Epidermal melanocyte (primary cell): ENCODE measurements around the gene LACC1.

Experiments
- DNase-seq: peaks from one replicate; pipeline ENCODE4 v3.0.0; 2011; ENCODE audit warnings: low spot score; ENCODE audit not compliant: insufficient read length

LACC1 gene

DNA sequence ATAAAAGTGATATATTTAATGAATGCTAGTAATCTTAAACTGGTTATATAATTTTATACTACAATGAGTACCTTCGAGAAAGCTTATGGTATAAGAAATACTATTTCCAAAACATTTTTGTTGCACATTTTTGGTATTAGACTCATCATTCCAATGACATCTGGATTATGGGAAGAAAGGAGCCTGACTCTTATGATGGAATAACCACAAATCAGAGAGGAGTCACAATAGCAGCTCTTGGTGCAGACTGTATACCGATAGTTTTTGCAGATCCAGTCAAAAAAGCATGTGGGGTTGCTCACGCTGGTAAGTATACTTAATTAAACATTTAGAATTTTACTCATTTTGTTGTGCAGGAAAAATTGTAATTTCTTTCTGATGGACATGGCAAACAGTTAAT, 3.9 kb downstream of the LACC1 start:
- no peak for DNase-seq

DNA sequence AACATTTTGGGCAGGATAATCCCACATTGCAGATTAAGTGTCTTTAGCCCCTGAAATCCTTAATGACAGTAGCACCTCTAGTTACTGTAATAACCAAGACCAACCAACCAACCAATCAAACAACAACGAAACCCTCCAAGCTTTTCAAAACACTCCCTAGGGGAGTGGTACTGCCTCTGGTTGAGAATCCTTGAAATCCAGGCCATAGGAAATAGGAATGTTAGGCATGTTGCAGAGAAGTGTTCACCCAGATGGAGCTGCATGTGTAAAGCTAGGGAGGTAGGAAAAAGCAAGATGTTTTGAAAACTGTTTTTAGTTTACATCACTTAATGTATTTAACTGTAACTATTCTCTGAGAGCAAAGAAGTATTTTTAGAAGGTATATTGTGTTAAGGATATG, 4.5 kb downstream of the LACC1 start:
- no peak for DNase-seq

DNA sequence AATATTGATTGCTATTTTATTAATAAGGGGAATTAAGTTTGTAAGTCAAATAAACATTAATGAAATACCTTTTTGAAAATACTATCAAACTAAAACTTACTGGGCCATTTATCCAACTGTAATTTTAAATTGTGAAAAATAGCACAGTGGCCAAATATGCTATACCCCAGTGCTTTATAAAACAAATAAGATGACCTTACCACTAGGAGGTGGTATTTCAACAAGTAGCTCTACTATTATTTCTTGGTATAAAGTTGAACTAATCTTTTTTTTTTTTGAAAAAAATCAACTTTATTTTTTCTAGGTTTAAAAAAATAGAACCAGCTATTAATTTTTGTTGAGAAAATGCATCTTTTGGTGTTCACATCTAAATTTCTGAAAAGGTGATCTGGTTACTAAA, 14.7 kb downstream of the LACC1 start:
- DNase-seq: no peak

DNA sequence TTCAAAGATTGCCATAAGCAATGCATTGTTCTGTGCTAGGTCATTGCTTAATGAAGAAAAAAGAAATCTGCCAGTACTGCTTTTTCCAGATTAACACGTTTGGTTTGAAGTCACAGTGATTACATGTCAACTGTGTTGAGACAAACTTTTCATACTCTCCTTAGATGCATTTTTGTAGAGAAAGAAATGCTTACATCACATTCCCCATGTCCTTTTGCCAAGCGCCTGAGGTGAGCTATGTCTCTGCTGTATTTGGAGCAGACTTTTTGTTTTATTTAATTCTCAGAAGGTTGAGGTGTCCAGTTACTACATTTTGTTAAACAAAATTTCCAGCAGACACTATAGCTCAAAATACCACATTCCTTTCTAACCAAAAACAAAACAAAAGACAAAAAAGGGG, 16.2 kb downstream of the LACC1 start:
- DNase-seq: no peak

DNA sequence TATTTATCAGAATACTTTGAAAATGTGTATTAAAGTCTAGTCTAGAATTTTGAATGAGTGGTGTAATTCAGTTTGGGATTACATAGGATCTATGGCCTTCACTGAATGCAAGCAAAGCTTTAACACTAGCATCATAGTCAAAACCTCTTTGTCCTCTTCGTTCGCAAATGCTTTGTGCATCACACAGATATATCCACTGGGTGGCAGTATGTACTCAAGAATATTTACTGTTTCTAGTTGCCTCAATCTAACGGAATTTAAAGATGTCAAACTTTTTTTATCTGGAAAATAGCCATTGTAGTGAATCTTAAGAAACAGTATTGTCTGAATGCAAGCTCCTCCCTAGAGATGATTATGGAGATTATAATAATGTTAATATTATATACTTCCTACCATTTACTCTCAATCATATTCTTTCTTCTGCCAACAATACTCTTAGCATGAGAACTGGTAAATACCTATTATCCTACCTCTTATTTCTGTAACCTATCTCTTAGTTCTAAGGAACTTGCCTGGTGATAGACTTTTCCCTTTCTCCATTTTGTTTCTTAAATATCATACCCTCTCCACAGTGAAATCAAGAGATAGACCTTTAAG, 25.8 kb downstream of the LACC1 start:
- peak; percentile 74 for DNase-seq

DNA sequence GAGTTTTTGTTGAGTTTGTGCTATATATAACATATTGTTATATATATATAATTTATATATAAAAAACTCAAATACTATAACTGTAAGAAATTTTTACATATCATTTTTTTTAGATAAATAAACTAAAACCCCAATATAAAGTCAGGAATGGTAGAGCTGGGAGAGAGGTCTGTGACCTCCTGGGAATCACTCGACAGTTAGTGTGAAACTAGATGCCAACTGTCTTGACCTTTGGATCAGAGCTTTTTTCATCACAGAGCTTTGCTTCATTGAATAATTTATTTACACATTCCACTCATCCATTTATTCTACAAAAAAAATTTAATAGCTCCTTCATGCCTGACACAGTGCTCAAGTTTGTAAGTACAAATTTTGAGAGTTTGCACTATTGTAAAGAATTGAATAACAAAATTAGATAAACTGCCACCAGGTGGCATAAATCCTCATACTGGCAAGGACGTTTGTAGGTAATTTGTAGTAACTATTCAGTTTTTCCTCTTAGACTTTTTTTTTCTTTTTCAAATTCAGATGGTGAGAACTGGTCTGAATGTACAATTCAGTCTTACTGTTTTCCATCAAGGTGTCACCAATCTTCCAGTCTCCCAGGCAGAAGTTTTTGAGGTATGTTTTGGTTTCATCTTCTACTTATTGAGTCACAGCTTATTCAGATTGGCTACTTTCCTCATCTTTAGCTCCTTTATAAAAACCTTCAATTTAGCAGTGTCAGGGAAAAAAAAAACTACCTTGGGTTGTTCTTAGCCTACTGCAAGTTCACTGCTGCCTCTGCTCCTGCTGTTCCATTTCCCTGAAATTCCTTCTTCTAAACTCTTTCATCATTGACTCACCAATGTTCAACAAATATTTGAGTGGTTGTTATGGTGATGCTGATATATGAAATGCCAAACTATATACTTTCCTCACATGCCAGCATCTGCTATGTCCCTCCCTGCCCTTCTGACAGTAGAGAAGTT, 28.7 kb downstream of the LACC1 start:
- no peak for DNase-seq

DNA sequence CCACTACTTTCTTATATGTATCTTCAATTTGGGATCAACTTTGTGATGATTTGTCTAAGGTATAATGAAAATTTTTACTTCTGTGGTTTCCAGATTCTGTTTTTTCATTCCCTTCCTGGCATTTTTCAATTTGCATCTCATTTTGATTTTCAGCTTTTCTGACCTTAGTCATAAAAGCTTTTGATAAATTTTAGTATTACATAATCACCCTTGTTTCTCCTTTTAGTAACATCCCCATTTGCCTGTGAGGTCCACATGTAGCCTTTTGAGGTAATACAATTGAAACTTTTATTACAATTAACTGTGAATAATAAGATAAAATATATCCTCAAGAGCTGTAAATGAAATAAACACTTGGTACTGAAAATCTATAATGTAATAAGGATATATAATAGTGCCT, 31.2 kb downstream of the LACC1 start:
- DNase-seq: no peak

DNA sequence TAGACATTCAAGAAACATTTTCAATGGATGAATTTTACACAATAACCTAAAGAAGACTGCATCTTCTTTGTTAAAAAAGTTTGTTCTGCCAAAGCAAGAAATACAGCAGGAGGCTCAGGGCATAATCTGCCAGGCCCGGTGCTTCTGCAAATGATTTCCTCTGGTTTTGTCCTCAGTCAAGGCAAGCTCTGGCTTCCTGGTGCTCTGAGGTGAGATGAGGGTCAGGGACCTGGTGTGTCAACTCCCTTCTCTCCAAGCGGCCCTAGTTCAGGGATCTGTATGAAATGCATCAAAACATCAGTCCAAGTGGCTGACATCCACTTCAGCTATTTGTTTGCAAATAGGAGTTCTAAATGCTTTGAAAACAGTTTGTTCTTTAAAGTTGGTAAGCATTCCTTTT, 31.6 kb downstream of the LACC1 start:
- no peak for DNase-seq

DNA sequence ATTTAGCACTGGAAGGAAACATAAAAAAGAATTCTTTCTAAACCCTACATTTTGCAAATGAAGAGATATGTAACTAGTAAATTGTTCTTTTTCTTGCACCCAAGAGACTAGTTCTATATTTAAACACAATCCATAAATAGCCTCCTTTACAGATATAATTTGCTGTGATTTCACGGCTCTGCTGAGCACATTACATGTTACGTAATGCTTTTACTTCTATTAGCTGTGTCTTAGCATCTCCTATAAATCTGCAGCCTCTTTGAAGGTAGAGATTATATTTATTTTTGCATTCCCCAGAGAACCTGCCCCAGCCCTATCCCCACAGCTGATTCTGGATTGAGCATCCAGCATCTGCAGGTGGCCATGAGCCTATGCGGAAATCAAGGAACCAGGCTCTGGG, 32.2 kb downstream of the LACC1 start:
- no peak for DNase-seq

DNA sequence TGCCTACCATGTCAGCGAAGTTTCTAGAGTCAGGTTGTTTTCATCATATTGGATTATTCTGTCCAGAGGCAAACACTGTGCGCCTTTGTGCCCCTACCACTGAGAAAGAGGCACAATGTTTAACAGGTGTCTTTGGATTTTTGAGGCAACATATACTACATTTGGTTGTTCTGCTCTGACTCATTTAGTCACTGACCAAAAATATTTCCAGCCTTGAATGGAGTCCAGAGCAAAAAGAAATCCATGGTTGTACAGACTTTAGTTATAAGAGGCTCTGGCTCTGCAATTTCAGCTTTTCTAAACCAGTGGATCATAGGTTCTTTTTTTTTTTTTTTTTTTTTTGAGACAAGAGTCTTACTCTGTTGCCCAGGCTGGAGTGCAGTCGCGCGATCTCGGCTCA, 35.7 kb downstream of the LACC1 start:
- DNase-seq: no peak

DNA sequence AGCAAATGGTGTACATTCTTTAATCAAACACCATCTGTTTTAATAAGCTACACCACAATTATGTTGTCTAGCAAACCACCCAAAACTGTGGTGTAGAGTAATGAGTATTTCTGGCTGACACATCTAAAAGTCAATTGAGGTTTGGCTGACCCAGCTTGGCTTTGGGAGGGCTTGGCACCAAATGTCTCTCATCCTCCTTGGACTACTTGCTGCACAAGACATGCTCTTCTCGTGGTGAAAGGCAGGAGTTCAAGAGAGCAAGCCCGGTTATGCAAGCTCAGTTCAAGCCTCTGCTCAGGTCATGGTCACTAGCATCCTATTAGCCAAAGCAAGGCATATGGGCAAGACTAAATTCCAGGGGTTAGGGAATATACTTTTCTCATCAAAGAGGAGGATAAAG, 37.1 kb downstream of the LACC1 start:
- no peak for DNase-seq

DNA sequence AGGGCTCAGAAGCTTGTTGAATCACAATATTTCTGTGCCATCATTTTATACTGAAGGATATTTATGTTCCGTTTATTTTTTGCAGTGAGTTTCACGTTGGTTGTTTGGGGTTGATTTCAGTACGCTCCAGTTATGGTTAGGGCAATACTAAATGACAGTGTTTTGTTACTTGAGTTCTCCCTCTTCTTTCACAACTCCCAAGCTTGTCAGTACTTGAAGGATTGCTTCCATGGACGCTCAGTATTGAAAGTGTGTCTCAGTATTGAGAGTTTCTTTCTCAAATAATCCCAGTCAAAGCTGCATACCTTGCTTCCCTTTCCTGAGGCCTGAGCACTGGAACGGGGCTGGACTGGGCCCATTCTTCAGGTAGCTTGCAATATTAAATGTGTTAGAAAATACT, 38.9 kb downstream of the LACC1 start:
- no peak for DNase-seq

DNA sequence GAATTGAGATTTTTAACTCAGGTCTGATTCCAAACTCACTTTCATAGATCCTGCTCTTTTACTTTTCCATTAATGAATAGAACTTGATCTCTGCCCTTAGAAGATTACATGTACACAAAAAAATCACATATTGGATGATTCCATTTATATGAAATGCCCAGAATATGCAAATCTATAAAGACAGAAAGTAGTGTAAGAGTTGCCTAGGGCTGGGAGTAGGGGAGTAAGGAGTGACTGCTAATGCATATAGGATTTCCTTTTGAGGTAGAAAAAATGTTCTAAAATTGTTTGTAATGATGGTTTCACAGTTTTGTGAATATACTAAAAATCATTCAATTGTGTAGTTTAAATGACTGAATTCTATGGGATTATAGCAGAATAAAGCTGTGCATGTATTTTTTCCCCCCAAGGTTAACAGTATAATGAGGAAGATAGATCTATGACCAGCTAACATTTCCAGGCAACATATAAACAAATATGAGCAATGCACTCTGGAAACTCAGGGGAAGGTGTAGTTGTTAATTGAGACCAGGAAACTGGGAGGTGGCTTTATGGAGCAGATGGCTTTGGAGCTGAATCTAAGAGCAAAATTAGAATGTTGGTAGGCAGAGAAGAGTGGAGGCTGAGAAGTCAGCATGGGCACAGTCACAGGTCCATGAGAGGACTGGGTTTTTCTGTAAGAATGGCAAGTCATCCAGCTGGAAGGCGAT, 41.4 kb downstream of the LACC1 start:
- no peak for DNase-seq

DNA sequence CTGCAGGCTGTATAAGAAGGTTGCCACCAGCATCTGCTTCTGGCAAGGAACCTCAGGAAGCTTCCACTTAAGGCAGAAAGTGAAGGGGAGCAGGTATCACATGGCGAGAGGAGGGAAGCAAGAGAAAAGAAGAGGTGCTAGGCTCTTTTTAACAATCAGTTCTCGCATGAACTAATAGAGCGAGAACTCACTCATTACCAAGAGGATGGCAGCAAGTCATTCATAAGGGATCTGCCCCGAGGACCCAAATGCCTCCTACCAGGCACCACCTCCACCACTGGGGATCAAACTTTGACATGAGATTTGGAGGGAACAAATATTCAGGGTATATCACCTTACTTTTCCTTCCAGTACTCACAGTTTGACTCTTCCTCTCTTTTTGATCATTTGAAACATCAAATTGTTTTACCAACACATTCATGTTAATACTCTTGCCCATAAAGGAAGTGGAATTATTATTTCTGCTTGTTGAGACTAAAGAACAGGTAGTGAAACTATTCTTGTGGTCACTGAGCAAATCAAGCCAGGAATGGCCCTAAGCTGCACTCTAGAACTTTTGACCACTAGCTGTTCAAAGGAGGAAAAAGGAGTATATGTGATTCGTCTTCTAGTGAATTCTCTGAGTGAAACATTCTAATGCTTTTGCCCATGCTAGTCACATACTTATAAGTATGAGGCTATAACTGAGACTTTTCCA, 45.0 kb downstream of the LACC1 start:
- DNase-seq: no peak

DNA sequence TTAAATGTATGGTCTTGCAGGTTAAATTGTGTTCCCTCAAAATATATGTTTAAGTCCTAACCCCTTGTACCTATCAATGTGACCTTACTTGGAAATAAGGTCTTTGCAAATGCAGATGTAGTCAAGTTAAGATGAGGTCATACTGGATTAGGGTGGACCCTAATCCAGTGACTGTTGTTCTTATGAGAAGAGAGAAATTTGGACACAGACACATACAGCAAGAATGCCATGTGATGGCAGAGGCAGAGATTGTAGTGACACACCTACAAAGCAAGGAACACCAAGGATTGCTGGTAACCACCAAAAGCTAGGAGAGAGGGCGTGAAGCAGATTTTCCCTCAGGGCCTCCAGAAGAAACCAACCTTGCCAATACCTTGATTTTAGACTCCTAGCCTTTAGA, 50.2 kb downstream of the LACC1 start:
- DNase-seq: no peak

DNA sequence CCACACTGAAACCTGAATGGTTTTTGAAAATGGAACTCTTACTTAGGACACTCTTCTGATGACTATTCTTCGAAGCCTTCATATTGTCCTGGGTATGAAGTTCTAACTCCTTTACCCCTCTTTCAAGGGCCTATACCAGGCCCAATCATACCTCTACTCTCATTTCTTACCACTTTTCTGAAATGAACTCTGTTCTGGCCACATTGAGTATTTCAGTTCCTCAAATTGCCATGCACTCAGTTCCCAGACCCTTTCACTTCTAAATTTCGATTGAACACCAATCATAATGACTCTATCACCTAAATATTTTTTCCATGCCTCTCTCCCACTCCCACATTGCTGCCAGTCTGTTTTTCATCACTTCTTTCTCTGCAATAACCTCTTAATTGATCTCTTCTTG, 53.7 kb downstream of the LACC1 start:
- no peak for DNase-seq

DNA sequence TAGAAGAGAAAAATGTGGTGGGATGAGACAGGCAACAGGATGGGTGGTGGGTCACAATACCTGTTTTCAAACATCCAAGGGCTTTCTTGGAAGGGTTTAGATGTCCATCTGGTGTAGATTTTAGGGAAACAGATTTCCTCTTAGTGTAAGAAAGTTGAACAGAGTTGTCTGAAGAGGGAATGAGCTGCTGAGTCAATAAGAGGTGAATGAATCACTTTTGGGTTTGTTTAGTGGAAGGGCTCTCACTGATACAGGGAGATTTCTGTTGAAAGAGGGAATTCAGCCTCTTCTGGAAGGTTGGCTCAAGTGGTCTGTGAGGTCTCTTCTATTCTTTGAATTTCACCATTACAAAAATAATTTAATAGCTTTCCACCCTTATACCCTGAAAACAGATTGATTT, 54.6 kb downstream of the LACC1 start:
- DNase-seq: no peak

DNA sequence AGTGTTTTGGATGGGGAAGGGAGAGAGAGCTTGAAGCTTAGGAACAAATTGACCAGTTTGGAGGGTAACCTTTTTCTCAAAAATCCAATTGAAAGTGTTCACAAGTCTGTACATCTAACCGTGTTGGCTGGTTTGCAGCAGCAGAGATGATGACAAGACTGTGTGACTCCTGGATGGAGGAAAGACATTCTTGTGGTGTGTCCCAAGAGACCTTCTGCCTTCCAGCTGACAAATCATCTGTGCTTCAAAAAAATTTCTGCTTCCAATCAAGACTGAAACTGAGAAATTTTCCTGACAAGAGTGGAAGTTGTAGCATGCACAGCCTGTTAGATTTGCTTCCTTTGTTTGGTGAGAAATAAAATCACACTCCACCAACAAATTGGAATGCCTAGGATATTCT, 56.2 kb downstream of the LACC1 start:
- peak; percentile 18 for DNase-seq

DNA sequence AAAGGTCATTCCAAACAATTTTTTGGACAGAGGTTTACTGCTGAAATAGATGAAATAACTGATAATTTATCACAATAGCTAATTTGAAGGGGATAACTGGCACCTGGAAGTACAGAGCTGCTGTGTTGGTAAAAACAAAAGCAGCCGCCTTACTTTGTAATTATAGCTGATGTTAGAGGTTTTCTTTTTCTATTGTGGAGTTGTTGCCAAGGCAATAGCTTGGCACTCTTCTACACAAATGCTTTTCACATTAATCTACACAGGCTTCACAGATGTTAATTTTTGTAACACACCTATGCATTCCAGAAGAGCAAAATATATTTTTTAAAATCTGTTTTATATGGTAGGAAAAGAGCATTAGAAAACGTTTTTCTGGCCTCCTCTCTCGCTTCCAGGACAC, 56.9 kb downstream of the LACC1 start:
- DNase-seq: no peak

DNA sequence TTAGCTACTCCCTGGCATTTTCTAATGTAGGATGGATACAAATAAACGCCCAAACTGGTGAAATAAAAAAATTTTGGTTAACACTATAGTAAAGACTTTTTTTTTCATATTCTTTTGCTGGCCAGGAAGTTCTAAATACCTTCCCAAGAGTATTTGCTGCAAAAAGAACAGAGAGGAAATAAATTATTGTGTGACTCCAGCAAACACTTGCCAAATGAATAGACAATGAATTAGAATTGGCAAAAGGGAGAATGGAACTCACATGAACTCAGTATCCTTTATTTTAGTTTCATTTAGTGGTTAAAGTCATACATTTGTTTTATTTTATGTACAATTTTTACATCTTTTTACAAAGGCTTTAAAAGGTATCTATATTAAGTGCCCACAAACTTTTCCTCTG, 58.1 kb downstream of the LACC1 start:
- DNase-seq: no peak

DNA sequence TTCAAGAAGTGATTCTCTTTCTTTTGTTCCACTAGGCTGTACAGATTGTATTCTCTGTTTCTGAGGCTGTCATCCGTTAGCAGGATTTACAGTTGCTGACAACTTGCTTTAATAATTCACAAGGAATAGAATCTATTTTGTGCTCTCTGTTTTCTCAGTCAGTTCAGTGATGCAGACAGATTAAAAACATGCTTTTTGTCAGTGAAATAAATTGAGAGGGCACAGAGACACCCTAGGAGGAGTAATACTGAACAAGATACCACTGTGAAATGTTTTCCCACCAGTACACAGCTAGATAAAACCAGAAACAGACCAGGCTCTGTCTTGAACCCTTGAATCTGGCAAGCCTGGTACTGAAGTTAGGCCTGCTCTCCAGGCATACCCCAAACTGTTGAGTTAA, 58.7 kb downstream of the LACC1 start:
- DNase-seq: no peak

DNA sequence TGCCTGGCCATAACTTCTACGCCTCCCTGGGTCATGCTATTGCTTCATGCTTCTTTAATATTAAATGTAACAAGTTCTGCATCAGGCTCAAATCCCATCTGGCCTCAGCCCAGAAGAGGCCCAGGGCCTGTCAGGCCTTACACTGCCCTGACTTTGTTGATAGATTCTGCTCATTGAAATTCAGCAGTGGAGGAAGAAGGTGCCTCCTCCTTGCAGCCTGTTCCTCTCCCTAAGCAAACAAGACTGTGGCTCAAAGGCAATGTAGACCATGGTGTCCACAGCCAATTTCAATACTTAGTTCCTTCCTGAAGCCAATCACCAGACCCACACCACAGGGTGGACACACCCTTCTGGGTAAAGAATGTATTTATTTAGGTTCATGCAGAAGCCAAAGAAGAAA, 59.4 kb downstream of the LACC1 start:
- DNase-seq: no peak
